ENCODE results near the gene COL1A1.

COL1A1 gene

DNA sequence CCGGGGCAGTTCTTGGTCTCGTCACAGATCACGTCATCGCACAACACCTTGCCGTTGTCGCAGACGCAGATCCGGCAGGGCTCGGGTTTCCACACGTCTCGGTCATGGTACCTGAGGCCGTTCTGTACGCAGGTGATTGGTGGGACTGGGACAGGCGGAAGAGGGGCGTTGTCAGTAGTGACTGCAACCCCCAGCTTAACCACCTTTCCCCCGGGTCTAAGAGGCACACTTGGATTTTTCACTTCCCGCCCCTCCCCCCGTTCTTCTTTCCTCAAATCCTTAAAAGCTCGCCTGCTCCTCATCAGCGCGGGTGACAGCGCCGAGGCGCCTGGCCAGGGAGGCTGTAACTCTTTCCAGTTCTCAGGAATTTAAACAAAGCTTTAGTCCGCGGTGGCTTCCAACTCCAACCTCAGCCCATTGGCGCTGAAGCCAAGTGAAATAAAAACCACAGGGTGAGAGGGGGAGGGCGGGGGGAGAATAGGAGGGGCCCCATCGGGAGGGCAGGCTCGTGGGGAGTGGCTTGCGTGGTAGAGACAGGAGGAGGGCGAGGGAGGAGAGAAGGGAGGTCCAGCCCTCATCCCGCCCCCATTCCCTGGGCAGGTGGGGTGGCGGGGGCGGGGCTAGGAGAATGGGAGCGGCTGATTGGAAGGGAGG lies 1.5 kb downstream of the COL1A1 start:
- DNase-seq, result peak; percentile 58

DNA sequence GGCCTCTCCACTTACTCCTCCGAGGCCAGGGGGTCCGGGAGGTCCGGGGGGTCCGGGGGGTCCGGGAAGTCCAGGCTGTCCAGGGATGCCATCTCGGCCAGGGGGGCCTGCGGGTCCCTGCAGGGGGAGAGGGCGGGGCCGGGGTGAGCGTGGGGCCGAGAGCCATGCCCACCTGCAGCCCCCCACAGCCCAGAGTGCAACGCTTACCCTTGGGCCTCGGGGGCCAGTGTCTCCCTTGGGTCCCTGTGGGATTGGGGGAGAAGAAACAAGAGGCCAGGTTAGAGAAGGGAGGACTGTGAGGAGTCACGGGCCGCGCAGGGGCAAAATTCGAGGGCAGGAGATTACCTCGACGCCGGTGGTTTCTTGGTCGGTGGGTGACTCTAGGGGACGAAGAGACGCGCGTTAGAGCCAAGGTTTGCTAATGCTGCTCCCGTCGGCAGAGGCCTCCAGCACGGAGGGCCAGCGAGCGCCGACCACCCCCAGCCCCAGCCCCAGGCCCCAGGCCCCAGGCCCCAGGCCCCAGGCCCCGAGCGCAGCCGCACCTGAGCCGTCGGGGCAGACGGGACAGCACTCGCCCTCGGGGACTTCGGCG lies 2.1 kb downstream of the COL1A1 start:
- no peak for DNase-seq

DNA sequence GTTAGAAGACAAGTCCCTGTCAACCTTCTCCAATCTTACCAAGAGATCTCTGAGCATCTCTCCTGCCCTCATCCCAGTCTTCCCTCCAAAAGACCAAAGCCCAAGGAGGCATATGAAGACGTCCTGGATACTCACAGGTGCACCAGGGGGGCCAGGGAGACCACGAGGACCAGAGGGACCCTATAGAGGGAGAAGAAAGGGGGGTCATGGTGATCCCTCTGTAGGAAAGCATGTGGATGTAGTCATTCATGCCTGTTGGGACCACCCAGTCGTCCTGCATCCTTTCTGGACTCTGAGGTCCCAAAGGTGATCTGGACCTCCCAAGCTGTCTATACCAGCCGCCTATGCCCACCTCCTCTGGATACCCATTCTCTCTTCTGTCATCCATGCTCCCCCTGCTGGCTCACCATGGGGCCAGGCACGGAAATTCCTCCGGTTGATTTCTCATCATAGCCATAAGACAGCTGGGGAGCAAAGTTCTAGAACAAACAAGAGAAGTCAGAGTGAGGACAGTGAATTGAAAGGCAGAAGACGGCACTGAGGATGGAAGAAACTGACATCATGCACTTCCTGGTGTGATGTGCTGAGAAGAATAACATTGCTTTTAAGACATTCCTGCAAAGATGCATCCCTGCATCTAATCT lies 3.3 kb downstream of the COL1A1 start:
- peak; percentile 50 for DNase-seq

DNA sequence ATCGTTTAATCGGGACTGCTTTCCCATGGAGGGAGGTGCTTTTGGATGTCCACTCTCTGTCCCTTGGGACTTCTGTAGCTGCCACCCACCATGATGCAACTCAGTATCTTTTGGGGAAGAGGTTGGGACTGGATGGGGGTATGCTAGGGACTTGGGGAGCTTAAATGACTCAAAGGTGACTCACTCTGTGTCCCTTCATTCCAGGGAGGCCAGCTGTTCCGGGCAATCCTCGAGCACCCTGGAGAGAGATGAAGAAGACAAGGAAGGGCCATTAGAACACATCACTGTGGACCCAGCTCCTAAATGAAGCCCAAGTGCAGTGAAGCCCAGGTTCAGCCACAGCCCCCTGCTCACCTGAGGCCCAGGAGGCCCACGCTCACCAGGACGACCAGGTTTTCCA lies 4.6 kb downstream of the COL1A1 start:
- no peak for DNase-seq

DNA sequence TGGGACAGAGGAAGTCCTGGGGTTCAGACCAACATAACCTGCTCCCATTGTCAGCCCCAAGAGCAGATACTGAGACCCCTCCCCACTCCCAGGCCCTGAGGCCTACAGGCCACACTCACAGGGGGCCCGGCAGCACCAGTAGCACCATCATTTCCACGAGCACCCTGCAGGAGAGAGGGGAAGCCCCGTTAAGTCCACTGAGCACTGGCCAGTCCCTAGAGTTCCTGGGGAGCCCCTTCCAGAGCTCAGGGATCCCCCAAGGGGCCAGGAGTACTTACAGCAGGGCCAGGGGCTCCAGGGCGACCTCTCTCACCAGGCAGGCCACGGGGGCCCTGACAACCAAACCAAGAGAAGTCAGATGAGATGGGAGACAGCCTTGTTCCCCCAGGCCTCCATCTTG lies 5.4 kb downstream of the COL1A1 start:
- DNase-seq, result no peak

DNA sequence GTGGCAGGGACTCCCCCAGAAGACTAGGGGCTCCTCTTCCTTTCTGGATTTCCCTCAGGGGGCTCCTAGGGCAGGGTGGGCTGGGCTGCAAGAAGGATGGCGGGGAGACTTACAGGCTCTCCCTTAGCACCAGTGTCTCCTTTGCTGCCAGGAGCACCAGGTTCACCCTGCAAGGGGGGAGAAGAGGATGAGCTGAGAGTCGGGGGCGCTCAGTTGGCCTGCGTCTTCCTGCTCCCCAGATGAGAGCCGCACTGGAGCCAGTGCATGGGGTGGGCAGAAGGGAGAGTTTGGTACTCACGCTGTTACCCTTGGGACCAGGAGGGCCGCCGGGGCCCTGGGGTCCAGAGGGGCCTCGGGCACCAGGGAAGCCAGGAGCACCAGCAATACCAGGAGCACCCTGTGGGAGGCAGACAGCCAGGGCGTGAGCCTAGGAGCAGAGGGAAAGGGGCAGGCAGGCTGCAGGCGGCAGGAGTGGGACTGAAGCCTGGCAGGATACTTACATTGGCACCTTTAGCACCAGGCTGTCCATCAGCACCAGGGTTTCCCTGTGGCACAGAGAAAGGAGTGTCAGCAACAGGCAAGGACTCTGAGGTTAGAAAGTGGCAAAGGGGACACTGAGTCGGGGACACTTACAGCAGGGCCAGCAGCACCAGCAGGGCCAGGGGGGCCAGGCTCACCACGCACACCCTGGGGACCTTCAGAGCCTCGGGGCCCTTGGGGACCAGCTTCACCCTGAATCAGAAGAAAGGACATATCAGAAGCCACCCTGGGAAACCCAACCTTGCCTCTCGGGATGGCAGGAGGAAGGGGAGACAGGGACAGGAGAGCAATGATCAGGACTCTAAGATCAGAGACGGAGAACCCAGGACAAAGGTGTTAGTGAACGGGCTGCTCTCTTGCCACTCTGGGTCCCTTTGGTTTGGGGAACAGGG lies 6.2 kb downstream of the COL1A1 start:
- DNase-seq, result no peak

DNA sequence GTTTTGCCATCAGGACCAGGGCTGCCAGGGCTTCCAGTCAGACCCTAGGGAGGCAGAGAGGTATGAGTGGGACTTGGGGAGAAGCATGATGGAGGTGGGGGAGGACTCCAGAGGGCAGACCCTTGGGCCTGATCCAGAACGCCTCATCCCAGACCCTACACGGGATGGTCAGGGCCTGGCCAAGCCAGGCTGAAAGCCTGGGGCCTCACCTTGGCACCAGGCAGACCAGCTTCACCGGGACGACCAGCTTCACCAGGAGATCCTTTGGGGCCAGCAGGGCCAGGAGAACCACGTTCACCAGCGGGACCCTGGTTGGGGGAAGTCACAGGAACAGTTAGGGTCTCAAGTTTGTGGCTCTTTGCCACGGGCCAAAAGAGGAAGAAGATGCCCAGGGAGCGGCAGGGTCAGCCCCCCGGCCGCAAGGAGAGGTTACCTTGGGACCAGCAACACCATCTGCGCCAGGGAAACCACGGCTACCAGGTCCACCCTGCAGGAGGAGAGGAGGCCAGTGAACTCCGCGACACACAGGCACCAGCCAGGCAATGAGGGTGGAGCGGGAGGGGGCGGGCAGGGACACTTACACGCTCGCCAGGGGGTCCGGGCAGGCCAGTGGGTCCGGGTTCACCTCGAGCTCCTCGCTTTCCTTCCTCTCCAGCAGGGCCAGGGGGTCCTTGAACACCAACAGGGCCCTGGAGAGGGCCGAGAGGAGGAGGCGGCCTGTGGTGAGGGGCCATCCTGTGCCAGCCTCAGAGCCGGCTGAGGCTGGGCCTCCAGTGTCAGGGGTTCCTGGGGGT lies 7.1 kb downstream of the COL1A1 start:
- DNase-seq, result no peak

DNA sequence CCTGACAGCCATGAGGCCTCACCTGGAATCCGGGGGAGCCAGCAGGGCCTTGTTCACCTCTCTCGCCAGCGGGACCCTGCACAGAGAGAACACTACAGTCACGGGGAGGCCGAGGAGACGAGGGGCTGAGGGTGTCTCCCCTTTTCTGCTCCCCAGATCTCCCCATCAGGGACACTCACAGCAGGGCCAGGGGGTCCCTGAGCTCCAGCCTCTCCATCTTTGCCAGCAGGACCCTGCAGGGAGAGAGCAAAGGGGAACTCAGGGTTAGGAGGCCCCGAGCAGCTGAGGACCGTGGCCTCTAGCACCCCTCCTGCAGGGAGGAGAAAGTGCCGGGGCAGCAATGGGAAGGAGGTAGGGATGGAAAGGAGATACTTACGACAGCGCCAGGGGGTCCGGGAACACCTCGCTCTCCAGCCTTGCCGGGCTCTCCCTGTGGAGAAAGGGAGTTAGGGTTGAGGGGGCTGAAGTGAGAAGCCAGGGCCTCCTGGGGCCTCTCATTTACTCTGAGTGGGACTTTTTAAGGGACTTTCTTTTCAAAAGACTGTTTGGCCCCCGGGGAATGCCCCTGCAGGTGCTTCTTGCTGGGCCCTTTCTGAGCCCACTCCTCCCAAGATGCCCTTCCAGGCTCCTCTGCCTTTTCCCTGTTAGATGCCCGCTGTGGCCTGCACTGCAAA lies 8.7 kb downstream of the COL1A1 start:
- no peak for DNase-seq

DNA sequence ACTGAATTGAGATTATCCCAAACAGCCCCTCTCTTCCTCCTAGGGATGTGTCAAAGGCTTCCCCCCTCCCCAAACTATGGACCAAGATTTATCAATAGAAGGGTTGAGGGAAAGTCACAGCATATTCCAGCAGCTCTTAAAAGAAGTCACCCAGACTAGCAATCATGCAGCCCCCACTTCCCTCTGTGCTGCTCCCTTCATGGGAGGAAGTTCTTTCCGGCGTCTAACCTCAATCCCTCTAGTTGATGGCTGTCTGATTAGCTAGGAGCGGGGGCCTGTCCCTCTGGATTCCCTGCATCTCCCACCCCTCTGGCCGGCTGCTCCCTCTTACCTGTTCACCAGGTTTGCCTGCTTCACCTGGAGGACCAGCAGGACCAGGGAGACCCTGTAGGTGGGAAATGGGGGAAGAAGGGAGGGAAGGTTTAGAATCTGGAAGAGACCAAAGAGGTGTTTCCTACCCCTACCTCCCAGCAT lies 9.2 kb downstream of the COL1A1 start:
- DNase-seq, result no peak

DNA sequence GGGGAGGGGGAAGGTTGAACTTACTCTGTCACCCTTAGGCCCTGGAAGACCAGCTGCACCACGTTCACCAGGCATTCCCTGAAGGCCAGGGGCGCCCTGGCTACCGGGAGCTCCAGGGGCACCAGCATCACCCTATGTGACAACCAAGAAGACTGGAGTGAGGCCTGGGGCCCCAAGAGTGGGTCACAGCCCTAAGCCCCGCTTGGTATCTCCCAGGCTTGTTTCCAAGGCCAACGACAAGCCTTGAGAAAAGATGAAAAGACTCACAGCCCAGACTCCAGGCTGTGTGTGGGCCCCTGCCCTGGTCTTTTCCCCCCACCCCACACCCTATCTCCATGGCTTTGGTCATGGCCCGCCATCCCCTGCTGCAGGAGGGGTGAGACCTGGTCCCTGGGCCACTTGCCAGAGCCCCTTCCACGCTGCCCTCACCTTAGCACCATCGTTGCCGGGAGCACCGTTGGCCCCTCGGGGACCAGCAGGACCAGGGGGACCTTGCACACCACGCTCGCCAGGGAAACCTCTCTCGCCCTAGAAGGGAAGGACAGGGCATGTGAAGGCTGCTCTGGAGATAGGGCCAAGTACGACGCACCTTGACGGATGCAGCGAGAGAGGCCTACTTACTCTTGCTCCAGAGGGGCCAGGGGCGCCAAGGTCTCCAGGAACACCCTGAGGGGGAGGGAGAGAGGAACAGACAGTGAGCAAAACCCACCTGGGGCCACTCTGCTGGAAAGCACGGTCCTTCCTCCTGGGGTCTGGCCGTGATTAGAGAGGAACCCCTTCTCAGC lies 9.9 kb downstream of the COL1A1 start:
- no peak for DNase-seq

DNA sequence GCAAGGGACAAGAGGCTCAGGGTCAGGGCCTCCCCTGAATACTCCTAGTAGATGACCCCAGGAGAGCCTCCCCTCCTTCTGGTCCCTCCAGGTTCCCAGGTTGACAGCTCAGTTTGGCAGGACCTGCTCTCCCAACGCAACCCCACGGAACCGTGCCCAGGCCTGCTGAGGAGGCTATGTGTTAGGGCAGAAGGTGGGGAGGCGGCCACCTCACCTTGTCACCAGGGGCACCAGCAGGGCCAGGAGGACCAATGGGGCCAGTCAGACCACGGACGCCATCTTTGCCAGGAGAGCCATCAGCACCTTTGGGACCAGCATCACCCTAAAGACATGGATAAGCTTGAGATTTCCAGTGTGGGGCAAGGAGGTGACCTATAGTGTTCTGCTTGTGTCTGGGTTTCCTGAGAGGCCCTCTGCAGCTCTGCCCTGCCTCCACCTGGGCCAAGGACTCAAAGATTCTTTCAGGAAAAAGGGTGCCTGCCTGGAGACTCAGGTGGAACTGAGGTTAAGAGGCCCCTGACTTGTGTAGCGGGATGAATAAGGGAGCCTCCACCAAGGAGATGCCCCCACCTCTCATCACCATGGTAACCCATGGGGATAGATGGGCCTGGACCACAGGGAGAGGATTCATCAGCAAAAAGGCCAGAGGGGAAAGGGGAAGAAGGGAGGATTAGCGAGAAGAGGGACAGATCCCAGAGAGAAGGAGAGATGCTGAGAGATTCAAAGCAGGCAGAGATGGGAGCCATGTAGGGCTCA lies 10.7 kb downstream of the COL1A1 start:
- DNase-seq, result no peak

DNA sequence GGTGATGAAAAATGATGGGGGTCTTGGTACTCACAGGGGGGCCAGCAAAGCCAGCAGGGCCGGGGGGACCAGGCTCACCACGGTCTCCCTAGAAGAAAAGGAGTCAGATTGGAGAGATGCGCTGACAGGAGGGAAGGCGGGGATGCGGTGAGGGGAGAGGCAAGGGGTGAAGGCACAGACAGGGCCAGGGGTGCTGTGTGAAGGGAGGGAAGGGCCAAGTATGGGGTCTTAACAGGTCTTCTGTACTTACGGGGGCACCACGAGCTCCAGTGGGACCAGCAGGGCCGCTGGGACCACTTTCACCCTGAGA lies 11.2 kb downstream of the COL1A1 start:
- no peak for DNase-seq

DNA sequence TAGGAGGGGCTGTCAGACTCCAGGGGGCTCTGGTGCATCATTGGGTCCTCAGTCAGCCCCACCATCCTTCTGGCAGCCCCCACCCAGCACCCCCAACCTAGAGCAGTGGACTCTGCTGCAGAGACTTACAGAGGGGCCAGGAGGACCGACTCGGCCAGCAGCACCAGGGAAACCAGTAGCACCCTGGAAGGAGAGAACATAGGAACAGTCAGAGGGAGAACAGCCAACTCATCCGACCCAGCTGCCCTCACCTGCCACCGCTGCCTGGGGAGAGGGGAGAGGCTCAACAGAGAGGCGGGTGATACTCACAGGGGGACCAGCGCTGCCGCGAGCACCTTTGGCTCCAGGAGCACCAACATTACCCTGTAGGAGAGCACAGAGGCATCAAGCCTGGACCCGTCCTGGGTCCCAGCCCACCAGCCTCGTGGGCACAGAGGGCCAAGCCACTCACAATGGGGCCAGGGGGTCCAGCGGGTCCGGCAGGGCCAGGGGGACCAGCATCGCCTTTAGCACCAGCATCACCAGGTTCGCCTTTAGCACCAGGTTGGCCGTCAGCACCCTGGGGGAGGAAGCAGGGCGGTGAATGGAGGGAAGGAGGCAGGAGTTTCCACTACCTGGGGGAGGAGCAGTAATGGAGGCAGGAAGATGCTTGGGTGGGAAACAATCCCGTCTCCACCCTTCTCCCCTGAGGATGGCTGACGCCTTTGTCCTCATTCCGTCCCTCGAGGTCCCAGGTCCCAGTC lies 11.7 kb downstream of the COL1A1 start:
- no peak for DNase-seq

DNA sequence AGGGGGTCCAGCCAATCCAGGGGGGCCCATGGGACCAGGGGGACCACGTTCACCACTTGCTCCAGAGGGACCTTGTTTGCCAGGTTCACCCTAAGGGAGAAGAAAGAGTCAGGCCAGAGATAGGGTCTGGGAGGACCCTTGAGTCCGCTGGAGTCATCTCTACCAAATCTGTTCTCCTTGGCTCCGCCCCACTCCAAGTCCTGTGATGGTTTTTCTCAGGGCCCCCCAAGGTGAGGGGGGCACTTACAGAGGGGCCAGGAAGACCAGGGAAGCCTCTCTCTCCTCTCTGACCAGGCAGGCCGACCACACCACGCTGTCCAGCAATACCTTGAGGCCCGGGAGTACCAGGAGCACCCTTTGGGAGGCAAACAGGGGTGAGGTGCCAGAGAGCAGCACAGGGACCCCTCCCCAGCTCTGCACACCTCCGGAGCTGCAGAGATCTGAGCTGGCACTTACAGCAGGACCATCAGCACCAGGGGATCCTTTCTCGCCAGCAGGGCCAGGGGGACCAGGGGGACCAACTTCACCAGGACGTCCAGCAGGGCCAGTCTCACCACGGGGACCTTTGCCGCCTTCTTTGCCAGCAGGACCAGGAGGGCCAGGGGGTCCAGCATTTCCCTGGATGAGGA lies 12.4 kb downstream of the COL1A1 start:
- no peak for DNase-seq

DNA sequence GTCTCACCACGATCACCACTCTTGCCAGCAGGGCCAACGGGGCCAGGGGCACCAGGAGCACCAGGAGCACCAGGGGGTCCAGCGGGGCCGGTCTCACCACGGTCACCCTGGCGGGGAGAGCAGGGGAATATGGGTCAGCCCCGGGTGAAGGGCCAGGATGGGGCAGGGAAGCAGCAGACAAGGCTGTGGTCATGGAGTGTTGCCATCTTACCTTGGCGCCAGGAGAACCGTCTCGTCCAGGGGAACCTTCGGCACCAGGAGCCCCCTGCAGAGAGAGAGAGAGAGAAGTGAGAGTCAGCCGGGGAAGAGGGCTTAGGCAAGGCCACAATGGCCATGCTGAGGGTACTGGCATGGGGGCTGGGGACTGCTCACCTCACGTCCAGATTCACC lies 12.9 kb downstream of the COL1A1 start:
- DNase-seq, result no peak

DNA sequence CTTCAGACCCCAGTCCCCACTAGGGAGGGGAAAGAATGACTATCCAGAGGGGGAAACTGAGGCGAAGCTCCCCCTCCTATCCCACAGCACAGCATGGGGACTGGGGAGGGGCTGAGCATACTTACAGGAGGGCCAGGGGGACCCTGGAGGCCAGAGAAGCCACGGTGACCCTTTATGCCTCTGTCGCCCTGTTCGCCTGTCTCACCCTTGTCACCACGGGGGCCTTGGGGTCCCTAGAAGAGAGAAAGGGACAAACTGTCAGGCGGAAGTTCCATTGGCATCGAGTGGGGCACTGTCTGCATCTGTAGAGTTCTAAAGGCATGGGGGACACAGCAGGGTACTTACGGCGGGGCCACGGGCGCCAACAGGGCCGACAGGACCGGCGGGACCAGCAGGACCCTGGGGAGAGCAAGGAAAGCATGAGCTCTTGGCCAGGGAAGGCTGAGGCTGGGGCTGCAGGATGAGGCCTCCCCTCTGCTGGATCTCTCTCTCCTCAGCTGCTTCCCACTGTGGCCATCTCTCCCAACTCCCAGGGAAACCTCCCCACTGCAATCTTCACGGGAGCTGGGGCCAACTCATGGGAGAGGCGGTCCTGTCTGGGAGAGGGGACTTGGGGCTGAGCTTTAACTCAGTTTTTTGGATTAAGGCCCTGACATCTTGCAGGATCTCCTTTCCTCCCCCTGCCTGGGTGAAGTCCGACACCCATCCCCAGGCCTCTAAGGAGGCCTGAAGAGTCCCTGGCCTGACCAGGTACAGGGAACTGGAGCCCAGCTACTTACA lies 13.5 kb downstream of the COL1A1 start:
- no peak for DNase-seq

DNA sequence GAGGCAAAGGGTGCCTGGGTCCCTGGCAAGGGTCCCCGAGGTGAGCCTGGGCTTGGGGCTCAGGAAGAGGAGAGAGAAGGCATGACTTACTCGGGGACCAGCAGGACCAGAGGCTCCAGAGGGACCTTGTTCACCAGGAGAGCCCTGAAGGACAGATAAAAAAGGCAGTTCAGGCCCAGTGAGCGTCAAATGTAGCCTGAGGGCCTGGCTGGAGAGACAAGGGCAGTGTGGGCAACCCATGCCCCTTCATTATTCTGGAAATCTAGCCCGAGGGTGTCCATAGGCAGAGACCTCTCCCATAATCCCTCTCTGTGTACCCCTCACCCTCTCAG lies 14.1 kb downstream of the COL1A1 start:
- DNase-seq, result no peak

DNA sequence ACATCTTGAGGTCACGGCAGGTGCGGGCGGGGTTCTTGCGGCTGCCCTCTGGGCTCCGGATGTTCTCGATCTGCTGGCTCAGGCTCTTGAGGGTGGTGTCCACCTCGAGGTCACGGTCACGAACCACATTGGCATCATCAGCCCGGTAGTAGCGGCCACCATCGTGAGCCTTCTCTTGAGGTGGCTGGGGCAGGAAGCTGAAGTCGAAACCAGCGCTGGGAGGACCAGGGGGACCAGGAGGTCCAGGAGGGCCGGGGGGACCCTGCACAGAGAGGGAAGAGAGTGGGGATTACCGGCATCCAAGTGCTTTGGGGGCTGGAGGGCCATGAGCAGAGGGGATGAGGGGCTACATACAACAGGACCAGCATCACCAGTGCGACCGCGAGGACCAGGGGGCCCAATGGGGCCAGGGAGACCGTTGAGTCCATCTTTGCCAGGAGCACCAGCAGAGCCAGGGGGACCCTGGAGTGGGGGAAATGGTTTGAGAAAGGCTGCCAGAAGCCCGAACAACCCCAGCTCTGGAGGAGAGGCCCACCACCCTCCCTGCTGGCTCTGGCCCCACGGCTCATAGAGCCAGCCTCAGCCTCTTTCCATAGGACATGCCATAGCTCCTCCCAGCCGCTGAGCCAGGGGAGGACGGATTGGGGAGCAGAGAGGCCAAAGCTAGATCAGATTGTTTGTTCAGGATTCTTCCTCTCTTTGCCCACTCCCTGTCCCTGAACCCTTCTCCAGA lies 14.6 kb downstream of the COL1A1 start:
- DNase-seq, result no peak

Measured in activated gamma-delta T cell treated with Interleukin-2 at 50 U/mL for 16 hours (primary cell).